ENCODE measurements around the gene BEGAIN. TPM values are rescaled to one million over a fixed set of nuclear protein-coding genes. Genes with fewer than 3 reads are reported as not detected.

Gene BEGAIN, protein sequence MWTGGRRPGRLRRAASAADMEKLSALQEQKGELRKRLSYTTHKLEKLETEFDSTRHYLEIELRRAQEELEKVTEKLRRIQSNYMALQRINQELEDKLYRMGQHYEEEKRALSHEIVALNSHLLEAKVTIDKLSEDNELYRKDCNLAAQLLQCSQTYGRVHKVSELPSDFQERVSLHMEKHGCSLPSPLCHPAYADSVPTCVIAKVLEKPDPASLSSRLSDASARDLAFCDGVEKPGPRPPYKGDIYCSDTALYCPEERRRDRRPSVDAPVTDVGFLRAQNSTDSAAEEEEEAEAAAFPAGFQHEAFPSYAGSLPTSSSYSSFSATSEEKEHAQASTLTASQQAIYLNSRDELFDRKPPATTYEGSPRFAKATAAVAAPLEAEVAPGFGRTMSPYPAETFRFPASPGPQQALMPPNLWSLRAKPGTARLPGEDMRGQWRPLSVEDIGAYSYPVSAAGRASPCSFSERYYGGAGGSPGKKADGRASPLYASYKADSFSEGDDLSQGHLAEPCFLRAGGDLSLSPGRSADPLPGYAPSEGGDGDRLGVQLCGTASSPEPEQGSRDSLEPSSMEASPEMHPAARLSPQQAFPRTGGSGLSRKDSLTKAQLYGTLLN
- total RNA-seq (2014; rRNA removed; shearing (Covaris generic)) (0.11 and 1.4 TPM in 2 replicates), polyA plus RNA-seq (2016; fragmentation: Nextera tagmentation; extraction: Ambion mirVana) (0.60 and 0.65 TPM in 2 replicates)

DNA sequence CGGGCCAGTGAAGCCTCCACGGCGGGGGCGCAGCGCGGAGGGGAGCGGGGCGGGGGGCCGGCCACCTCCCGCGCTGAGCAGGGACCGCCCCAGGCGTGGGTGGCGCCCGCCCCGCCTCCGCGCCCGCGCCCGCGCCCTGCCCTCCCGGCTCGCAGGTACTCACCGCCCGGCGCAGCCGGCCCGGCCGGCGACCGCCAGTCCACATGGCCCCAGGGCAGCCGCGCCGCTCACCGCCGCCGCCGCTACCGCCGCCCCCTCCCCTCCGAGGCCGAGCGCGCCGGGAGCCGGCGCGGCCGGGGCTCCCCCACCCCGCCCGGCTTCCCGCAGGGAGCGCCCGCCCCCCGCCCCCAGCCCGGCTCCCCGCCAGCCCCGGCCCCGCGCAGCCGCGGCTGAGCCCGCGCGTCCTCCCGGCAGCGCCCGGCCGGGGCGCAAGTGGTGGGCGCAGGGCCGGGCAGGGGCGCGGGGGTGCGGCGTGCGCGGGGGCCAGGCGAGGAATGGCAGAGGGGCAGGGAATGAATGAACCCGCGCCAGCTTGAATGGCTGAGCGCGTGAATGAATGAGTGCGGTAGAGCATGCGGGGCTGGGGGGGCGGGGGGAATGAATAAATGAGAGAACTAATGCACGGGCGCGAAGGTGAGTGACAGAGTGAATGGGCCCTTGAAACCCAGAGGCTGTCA is at the start of gene BEGAIN:
Gene BEGAIN (minus strand): TSS at position 332 of the 677 bp plus-strand sequence. CDS start 127 bp downstream, at position 205.
- Histone ChIP-seq H3K9me2 (ENCODE audit: insufficient read depth) (no peaks in the 10 kb centered on the region), H3F3A (ENCODE audit: insufficient read depth) (no peaks in the 10 kb centered on the region), H3K9ac (peak within 1 kb of the TSS; percentile 49; the same call in 1 of the 2 replicates), H3K4me1 (ENCODE audit: insufficient read depth) (no peaks in the 10 kb centered on the region), H3K27ac (no peak within 1 kb of the TSS), H3K36me3 (ENCODE audit: low read depth) (no peaks in the 10 kb centered on the region), H3K27me3 (replicated peaks; ENCODE audit: insufficient read depth) (peaks cover 21% of the 10 kb centered on the region), H3K79me2 (ENCODE audit: insufficient read depth) (no peaks in the 10 kb centered on the region), H4K20me1 (ENCODE audit: insufficient read depth) (no peaks in the 10 kb centered on the region), H3K9me3 (ENCODE audit: low read depth) (no peaks in the 10 kb centered on the region), H2AFZ (peak within 1 kb of the TSS; percentile 75), H3K4me2 (ENCODE audit: unreplicated experiment) (peak within 1 kb of the TSS; percentile 77), H3K4me3 (peak within 1 kb of the TSS; percentile 69)
- in situ Hi-C loops (cut with MboI), result no loop called here
- DNase-seq, result peak; percentile 33
- 0 to 2% methylated on average over 6 to 55 of the region's 90 CpGs for WGBS, 2 experiments (ENCODE audit: low coverage in 1 of 2, low lambda C conversion rate in 2 of 2, missing lambda C conversion rate in 2 of 2)
- TF ChIP-seq EZH2phosphoT487 (IDR thresholded peaks at IDR 0.05; ENCODE audit: insufficient read depth, low read depth), result no peak
- no peak for TF ChIP-seq EZH2 (IDR thresholded peaks at IDR 0.05; ENCODE audit: insufficient read depth, poor library complexity, severe bottlenecking)

DNA sequence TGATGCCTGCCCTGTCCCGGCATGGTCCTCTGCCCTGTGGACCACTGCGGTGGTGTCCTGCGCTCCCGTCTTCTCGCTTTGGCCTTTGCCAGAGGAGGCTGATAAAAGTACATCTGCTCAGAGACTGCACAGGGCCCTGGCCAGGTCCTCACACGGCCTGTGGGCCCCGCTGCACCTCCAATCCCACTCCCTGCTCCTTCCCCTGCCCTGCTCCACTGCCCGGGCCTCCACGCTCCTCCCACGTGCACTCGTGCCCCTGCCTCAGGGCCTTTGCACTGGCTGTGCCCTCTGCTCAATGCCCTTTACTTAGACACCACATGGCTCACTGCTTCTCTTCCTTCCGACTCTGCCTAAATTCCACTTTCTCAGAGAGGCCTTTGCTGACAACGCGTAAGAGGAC is 49.3 kb upstream of the BEGAIN start:
- H3K27me3 ChIP-seq (replicated peaks; ENCODE audit: insufficient read depth), result peaks cover 28% of the 10 kb centered on the region
- DNase-seq, result no peak
- TF ChIP-seq EZH2 (IDR thresholded peaks at IDR 0.05; ENCODE audit: insufficient read depth, poor library complexity, severe bottlenecking) (no peak), EZH2phosphoT487 (IDR thresholded peaks at IDR 0.05; ENCODE audit: insufficient read depth, low read depth) (no peak)
- no peaks in the 10 kb centered on the region for H3K9me2 ChIP-seq (ENCODE audit: insufficient read depth)
- in situ Hi-C loops (cut with MboI), result loop anchor here (25.0 kb wide), 1 partner anchor 224 kb away; no protein-coding TSS in a partner anchor
- 80 to 82% methylated on average over 14 of the region's 14 CpGs for WGBS, 2 experiments (ENCODE audit: low coverage in 1 of 2, low lambda C conversion rate in 2 of 2, missing lambda C conversion rate in 2 of 2)
- no peaks in the 10 kb centered on the region for H3K9me3 ChIP-seq (ENCODE audit: low read depth)
- no peak overlapping the region for H3K9ac ChIP-seq
- no peaks in the 10 kb centered on the region for H3F3A ChIP-seq (ENCODE audit: insufficient read depth)
- no peak overlapping the region for H3K4me3 ChIP-seq
- no peak overlapping the region for H3K4me2 ChIP-seq (ENCODE audit: unreplicated experiment)
- H3K27ac ChIP-seq, result no peak overlapping the region
- no peaks in the 10 kb centered on the region for H3K36me3 ChIP-seq (ENCODE audit: low read depth)
- H2AFZ ChIP-seq, result no peak overlapping the region
- H3K79me2 ChIP-seq (ENCODE audit: insufficient read depth), result no peaks in the 10 kb centered on the region
- H4K20me1 ChIP-seq (ENCODE audit: insufficient read depth), result no peaks in the 10 kb centered on the region
- no peaks in the 10 kb centered on the region for H3K4me1 ChIP-seq (ENCODE audit: insufficient read depth)

DNA sequence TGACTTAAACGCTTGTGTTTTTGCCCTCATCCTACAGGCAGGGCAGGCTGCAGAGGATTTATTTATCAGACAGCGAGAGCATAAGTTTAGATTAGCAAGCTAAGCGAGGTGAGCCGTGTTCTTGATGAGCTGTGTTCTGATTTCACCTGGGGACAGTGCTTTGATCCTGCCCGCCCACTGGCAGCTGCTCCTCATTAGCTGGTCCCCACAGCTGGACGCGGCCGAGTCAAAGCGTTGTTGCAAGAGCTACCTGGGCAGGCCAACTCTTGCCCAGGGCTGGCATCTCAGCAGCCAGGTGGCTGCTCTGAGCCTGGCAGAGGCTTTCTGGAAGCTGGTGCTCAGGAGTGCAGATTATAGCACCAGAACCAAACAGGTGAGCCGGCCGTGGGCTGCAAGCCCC is 46.8 kb upstream of the BEGAIN start:
- TF ChIP-seq EZH2 (IDR thresholded peaks at IDR 0.05; ENCODE audit: insufficient read depth, poor library complexity, severe bottlenecking), result no peak
- no peak for TF ChIP-seq EZH2phosphoT487 (IDR thresholded peaks at IDR 0.05; ENCODE audit: insufficient read depth, low read depth)
- in situ Hi-C loops (cut with MboI), result loop anchor here (25.0 kb wide), 1 partner anchor 222 kb away; no protein-coding TSS in a partner anchor
- no peak for DNase-seq

DNA sequence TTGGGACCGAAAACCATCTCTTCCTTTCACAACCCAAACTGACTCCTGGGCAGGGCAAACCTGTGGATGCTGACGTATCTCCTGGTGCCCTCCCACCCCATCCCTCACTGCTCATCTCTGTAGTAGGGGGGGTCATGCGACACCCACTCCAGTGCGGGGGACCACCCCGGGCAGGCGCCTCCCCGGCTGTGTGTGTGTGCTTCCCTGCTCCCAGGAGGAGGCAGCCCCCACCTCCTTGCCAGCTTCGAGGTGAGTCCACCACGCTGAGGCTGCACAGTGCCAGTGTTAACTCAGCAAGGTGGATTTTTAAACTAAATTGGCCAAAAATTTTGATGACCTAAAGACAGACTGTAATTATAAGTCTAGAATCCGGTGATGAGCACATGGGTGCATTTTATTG is 46.2 kb upstream of the BEGAIN start:
- no peak overlapping the region for H3K27ac ChIP-seq
- TF ChIP-seq EZH2phosphoT487 (IDR thresholded peaks at IDR 0.05; ENCODE audit: insufficient read depth, low read depth), result no peak
- no peak overlapping the region for H3K4me2 ChIP-seq (ENCODE audit: unreplicated experiment)
- H4K20me1 ChIP-seq (ENCODE audit: insufficient read depth), result no peaks in the 10 kb centered on the region
- H3K9ac ChIP-seq, result no peak overlapping the region
- 61 to 67% methylated on average over 10 of the region's 10 CpGs for WGBS, 2 experiments (ENCODE audit: low coverage in 1 of 2, low lambda C conversion rate in 2 of 2, missing lambda C conversion rate in 2 of 2)
- H3K4me1 ChIP-seq (ENCODE audit: insufficient read depth), result no peaks in the 10 kb centered on the region
- H2AFZ ChIP-seq, result no peak overlapping the region
- no peaks in the 10 kb centered on the region for H3F3A ChIP-seq (ENCODE audit: insufficient read depth)
- no peaks in the 10 kb centered on the region for H3K9me2 ChIP-seq (ENCODE audit: insufficient read depth)
- DNase-seq, result no peak
- peaks cover 28% of the 10 kb centered on the region for H3K27me3 ChIP-seq (replicated peaks; ENCODE audit: insufficient read depth)
- H3K36me3 ChIP-seq (ENCODE audit: low read depth), result no peaks in the 10 kb centered on the region
- in situ Hi-C loops (cut with MboI), result loop anchor here (25.0 kb wide), 1 partner anchor 221 kb away; no protein-coding TSS in a partner anchor
- H3K9me3 ChIP-seq (ENCODE audit: low read depth), result no peaks in the 10 kb centered on the region
- no peaks in the 10 kb centered on the region for H3K79me2 ChIP-seq (ENCODE audit: insufficient read depth)
- H3K4me3 ChIP-seq, result no peak overlapping the region

More for the DNA sequence above, 46.8 kb upstream of the BEGAIN start:
- peaks cover 28% of the 10 kb centered on the region for H3K27me3 ChIP-seq (replicated peaks; ENCODE audit: insufficient read depth)
- no peaks in the 10 kb centered on the region for H3K9me2 ChIP-seq (ENCODE audit: insufficient read depth)
- H3K79me2 ChIP-seq (ENCODE audit: insufficient read depth), result no peaks in the 10 kb centered on the region
- no peak overlapping the region for H3K9ac ChIP-seq
- no peak overlapping the region for H3K4me2 ChIP-seq (ENCODE audit: unreplicated experiment)
- WGBS, 2 experiments (ENCODE audit: low coverage in 1 of 2, low lambda C conversion rate in 2 of 2, missing lambda C conversion rate in 2 of 2), result 19 to 20% methylated on average over 11 of the region's 11 CpGs
- no peaks in the 10 kb centered on the region for H3F3A ChIP-seq (ENCODE audit: insufficient read depth)
- no peak overlapping the region for H2AFZ ChIP-seq
- no peak overlapping the region for H3K4me3 ChIP-seq
- H3K9me3 ChIP-seq (ENCODE audit: low read depth), result no peaks in the 10 kb centered on the region
- no peak overlapping the region for H3K27ac ChIP-seq
- H4K20me1 ChIP-seq (ENCODE audit: insufficient read depth), result no peaks in the 10 kb centered on the region
- H3K4me1 ChIP-seq (ENCODE audit: insufficient read depth), result no peaks in the 10 kb centered on the region
- H3K36me3 ChIP-seq (ENCODE audit: low read depth), result no peaks in the 10 kb centered on the region

Measured in GM23248 (cell line).